ENCODE data around the gene LOXL1. TPM values are rescaled to one million over a fixed set of nuclear protein-coding genes. Genes with fewer than 3 reads are reported as not detected.

Gene LOXL1
- polyA plus RNA-seq, 1 of the 3 experiments (the other 2 are of a cell fraction), result 50.3 TPM

DNA sequence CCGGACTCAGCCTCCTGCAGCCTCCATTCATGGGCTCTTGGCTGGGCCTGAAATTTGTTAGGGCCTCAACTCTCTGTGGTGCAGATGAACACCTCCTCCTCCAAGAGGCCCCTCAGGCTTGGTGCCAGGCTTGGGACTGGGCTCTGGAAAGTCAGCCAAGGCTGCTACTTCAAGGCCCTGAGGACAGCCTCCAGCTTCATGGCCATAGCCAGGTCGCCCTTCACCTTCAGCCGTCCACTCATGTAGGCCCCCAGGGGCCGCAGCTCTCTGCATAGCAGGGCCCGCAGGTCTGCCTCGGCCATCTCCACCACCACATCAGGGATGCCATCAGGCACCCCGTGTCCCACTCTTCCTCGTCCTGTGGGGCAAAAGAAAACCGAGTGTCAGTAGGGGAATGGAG, 57.5 kb downstream of the LOXL1 start:
- Histone ChIP-seq H3K9ac (peak overlapping the region; percentile 70; the same call in 1 of the 2 replicates), H3K4me2 (peak overlapping the region; percentile 79; the same call in 1 of the 2 replicates), H3K36me3 (replicated peaks in 1 of 2; ENCODE audit: control insufficient read depth in 1 of 2, insufficient read depth in 2 of 2, low read length in 1 of 2) (no peaks in the 10 kb centered on the region), H3K9me3 (no peaks in the 10 kb centered on the region), H2AFZ (ENCODE audit: low read depth) (no peak overlapping the region), H4K20me1 (ENCODE audit: insufficient read depth) (no peaks in the 10 kb centered on the region), H3K9me2 (no peaks in the 10 kb centered on the region), H3K4me3 (ENCODE audit: low read depth in 2 of 2, low read length in 1 of 2) (no peak overlapping the region), H3F3A (replicated peaks; ENCODE audit: insufficient read depth) (peaks cover 27% of the 10 kb centered on the region), H3K4me1 (ENCODE audit: control insufficient read depth in 1 of 2, insufficient read depth in 2 of 2, low read depth in 1 of 2, low read length in 1 of 2) (peaks cover 38 to 43% of the 10 kb centered on the region in 2 experiments; a peak in 3 of 4 replicates), H3K79me2 (ENCODE audit: insufficient read depth) (no peaks in the 10 kb centered on the region), H3K27ac (ENCODE audit: low read depth in 2 of 2, low read length in 1 of 2) (peak overlapping the region; percentile 90 to 95), H3K27me3 (ENCODE audit: insufficient read depth) (no peaks in the 10 kb centered on the region)
- ChIA-PET POLR2A (interaction anchor here (1.6 kb wide), 1 partner anchor 10 kb away, joined by 5 read pairs; the partner anchor contains the start of gene PML), CTCF (interaction anchor here (0.8 to 4.2 kb wide), 6 partner anchors 8 to 53 kb away, joined by 3 to 22 read pairs (median 6); partner anchors contain the start of gene STOML1)
- DNase-seq, result no peak
- TF ChIP-seq TEAD4 (IDR thresholded peaks at IDR 0.05; ENCODE audit: borderline replicate concordance, insufficient read depth) (no peak), FOXJ3 (CRISPR knock-in tag; IDR thresholded peaks at IDR 0.05) (no peak), TCF12 (IDR thresholded peaks at IDR 0.05) (no peak), MXI1 (IDR thresholded peaks at IDR 0.05; ENCODE audit: low read depth, low read length) (no peak), CHD2 (IDR thresholded peaks at IDR 0.05; ENCODE audit: low read length, partially characterized antibody) (no peak), RFX5 (IDR thresholded peaks at IDR 0.05; ENCODE audit: low read length) (no peak), RXRA (IDR thresholded peaks at IDR 0.05; ENCODE audit: borderline replicate concordance, low read depth) (no peak), GABPA (IDR thresholded peaks at IDR 0.05; ENCODE audit: low read depth) (no peak), RAD21 (IDR thresholded peaks at IDR 0.05; ENCODE audit: low read length) (no peak)
- TF ChIP-seq, protein P1, sequence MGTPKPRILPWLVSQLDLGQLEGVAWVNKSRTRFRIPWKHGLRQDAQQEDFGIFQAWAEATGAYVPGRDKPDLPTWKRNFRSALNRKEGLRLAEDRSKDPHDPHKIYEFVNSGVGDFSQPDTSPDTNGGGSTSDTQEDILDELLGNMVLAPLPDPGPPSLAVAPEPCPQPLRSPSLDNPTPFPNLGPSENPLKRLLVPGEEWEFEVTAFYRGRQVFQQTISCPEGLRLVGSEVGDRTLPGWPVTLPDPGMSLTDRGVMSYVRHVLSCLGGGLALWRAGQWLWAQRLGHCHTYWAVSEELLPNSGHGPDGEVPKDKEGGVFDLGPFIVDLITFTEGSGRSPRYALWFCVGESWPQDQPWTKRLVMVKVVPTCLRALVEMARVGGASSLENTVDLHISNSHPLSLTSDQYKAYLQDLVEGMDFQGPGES (IDR thresholded peaks at IDR 0.05; ENCODE audit: low read depth, low read length), result no peak
- TF ChIP-seq, protein P2, sequence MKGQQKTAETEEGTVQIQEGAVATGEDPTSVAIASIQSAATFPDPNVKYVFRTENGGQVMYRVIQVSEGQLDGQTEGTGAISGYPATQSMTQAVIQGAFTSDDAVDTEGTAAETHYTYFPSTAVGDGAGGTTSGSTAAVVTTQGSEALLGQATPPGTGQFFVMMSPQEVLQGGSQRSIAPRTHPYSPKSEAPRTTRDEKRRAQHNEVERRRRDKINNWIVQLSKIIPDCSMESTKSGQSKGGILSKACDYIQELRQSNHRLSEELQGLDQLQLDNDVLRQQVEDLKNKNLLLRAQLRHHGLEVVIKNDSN (IDR thresholded peaks at IDR 0.05; ENCODE audit: borderline replicate concordance, low read depth), result no peak
- TF ChIP-seq, protein P3, sequence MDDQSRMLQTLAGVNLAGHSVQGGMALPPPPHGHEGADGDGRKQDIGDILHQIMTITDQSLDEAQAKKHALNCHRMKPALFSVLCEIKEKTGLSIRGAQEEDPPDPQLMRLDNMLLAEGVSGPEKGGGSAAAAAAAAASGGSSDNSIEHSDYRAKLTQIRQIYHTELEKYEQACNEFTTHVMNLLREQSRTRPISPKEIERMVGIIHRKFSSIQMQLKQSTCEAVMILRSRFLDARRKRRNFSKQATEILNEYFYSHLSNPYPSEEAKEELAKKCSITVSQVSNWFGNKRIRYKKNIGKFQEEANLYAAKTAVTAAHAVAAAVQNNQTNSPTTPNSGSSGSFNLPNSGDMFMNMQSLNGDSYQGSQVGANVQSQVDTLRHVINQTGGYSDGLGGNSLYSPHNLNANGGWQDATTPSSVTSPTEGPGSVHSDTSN (IDR thresholded peaks at IDR 0.05), result no peak
- TF ChIP-seq, protein P4, sequence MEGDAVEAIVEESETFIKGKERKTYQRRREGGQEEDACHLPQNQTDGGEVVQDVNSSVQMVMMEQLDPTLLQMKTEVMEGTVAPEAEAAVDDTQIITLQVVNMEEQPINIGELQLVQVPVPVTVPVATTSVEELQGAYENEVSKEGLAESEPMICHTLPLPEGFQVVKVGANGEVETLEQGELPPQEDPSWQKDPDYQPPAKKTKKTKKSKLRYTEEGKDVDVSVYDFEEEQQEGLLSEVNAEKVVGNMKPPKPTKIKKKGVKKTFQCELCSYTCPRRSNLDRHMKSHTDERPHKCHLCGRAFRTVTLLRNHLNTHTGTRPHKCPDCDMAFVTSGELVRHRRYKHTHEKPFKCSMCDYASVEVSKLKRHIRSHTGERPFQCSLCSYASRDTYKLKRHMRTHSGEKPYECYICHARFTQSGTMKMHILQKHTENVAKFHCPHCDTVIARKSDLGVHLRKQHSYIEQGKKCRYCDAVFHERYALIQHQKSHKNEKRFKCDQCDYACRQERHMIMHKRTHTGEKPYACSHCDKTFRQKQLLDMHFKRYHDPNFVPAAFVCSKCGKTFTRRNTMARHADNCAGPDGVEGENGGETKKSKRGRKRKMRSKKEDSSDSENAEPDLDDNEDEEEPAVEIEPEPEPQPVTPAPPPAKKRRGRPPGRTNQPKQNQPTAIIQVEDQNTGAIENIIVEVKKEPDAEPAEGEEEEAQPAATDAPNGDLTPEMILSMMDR (IDR thresholded peaks at IDR 0.05), result no peak
- WGBS (ENCODE audit: low lambda C conversion rate), result 98% methylated on average over 9 of the region's 9 CpGs
